Cardiac fibroblast (primary cell): ENCODE data around the gene MS4A8.

ENCODE experiments used
- DNase-seq, 2 donors: peaks; one replicate each; pipeline versions ENCODE4 v3.0.0 to v3.0.0-alpha.2; 2010; ENCODE audit warnings: low read depth in 2 of 2
- H3K4me3 ChIP-seq, 2 donors: replicated peaks in 1 of 2; 1 replicate in 1 of 2; 2 replicates in 1 of 2; pipeline ENCODE4 v1.5.1; 2011; ENCODE audit warnings: low read depth in 2 of 2, low read length in 2 of 2, mild to moderate bottlenecking in 2 of 2, moderate library complexity in 1 of 2
- TF ChIP-seq, protein P1 (sequence below): IDR thresholded peaks from one replicate; pipeline ENCODE4 v1.5.1; 2011; ENCODE audit warnings: low read depth, mild to moderate bottlenecking, low read length, inconsistent platforms

MS4A8 gene

DNA sequence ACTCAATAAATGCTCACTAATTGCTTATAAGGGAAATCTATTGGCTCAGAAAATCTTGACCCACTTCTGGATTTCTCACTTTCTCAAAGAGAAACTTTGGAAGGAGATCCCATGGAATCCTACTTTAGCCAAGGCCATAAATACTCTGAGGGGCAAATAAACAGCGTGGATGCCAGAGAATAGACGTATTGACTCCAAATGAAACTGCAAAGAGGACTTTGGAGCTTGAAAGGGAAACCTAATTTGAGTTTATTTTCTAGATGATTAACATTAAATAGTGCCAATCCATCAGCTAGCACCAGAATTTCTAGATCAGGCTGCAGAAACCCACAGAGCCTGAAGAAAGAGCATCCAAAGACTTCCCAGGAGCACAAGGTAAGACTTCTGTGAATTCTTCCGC is 25.0 kb downstream of the MS4A8 start, which contains the start of gene MS4A18:
Gene MS4A18 (plus strand): TSS at position 301 of the 400 bp plus-strand sequence.
- no peak within 1 kb of the TSS for H3K4me3 ChIP-seq
- TF ChIP-seq, protein P1, sequence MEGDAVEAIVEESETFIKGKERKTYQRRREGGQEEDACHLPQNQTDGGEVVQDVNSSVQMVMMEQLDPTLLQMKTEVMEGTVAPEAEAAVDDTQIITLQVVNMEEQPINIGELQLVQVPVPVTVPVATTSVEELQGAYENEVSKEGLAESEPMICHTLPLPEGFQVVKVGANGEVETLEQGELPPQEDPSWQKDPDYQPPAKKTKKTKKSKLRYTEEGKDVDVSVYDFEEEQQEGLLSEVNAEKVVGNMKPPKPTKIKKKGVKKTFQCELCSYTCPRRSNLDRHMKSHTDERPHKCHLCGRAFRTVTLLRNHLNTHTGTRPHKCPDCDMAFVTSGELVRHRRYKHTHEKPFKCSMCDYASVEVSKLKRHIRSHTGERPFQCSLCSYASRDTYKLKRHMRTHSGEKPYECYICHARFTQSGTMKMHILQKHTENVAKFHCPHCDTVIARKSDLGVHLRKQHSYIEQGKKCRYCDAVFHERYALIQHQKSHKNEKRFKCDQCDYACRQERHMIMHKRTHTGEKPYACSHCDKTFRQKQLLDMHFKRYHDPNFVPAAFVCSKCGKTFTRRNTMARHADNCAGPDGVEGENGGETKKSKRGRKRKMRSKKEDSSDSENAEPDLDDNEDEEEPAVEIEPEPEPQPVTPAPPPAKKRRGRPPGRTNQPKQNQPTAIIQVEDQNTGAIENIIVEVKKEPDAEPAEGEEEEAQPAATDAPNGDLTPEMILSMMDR, result no peak
- no peak for DNase-seq

DNA sequence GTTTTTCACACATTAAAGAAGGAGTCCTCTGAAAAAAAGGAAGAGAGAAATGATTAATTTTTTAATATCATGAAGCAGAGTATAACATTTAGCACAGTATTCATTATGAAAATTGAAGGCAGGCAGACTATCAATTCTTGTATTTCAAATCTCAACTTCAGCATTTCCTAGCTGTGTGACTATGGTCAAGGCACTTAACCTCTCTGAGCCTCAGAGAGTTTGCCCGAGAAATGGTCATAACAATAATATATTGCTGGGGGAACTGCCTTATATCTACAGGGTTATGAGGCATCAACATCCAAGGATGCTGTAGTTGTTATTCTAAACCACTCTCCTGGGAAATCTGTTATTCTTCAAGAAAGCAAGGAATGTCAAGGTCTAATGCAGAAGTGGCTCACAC is 26.2 kb downstream of the MS4A8 start:
- no peak overlapping the region for H3K4me3 ChIP-seq
- TF ChIP-seq, protein P1, result no peak
- no peak for DNase-seq

DNA sequence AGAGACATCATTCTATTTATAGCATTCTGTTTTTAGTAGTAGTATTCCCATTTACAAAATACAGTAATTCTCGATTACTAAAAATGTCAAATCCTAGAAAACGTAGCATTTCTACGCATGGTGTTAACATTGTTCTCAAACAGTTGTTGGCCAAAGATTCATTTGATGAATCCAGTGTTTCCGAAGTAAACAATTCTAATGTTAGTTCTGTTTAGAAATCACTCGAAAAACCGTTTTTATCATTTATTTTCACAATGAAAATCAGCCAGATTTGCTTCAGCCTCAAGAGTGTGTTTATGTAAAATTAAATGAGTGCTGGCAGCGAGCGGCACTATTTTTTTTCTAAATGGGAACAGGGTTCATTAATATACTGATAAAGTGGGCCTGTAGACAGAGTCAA is 32.2 kb downstream of the MS4A8 start:
- H3K4me3 ChIP-seq, result no peak overlapping the region
- TF ChIP-seq, protein P1, result no peak
- DNase-seq, result no peak

DNA sequence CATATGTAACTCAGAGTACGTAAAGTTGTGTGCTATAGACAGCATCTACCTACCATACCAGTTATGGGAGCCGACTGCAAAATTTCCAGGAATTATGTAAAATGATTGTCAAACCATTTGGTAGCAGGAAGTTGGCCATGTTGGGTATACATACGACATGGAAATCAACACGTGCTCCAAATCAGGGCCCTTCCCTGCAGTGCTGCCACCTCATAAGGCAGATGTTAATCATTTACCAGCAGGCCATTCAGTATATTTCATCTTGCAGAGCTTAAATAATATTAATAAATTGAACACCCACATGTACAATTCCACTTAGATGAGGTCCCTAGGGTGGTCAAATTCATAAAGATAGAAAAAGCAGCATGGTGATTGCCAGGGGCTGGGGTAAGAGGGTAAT is 34.9 kb downstream of the MS4A8 start:
- TF ChIP-seq, protein P1, result no peak
- DNase-seq, result no peak

DNA sequence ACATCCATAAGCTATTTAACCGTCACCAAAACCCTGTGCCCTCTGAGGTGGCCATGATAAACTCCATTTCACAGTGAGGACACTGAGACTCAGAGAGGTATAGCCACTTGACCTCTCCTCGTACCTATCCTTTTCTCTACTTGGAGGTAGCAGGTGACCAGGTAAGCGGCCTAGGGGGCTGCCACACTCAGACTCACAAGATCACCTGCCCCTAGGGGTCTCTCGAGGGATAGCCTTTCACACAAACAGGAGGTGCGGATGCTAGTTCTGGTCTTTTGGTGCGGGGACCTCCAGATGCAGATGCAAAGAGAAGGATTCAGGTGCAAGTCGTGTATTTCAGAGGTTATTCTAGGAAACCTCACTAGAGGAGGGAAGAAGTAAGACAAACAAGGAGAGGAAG is 39.7 kb downstream of the MS4A8 start:
- no peak for DNase-seq
- TF ChIP-seq, protein P1, result no peak
- no peak overlapping the region for H3K4me3 ChIP-seq

More for the DNA sequence above, 34.9 kb downstream of the MS4A8 start:
- no peak overlapping the region for H3K4me3 ChIP-seq

DNA sequence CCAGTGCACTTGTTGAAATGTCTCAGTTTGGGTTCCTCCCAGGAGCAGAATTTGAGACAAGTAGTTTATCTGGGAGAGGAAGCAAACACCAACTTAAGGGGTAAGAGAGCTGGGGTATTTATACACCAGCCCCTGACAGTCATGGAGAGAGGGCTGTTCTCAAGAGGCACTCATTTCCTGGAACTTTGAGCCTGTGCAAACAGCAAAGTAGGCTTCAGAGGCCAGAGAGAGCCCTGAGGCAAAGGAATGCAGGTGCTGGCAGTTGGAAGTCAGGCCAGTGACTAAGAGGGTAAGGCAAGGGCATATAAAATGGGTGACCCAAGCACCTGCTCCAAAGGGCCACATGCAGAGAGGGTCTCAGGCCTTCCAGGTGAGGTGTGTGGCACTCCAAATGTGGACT is 41.2 kb downstream of the MS4A8 start:
- TF ChIP-seq, protein P1, result no peak
- no peak for DNase-seq
- H3K4me3 ChIP-seq, result no peak overlapping the region

DNA sequence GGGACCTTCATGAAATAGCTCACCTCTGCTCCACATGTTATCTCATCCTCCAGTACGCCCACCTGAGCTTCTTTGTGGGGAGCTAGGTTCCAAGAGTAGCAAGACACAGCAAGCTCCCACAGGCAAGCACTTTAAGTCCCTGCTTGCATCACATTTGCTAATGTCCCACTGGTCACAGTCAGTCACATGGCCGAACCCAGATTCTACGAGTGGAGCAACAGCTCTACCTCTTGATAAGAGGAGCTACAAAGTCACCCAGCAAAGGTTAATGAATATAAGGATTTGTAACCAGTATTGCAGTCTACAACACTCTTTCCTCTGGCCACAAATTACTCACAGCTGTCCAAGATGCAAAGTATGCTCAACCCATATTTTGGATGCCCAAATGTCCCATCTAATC is 42.0 kb downstream of the MS4A8 start:
- H3K4me3 ChIP-seq, result no peak overlapping the region
- no peak for DNase-seq
- TF ChIP-seq, protein P1, result no peak
